GM21717 (cell line): Measurements from ENCODE around the gene COL6A2.

ENCODE experiments used
- ATAC-seq: cut with Tn5 transposase; IDR thresholded peaks from one replicate; pipeline ENCODE4 v1.9.1; 2021; ENCODE audit warnings: mild to moderate bottlenecking, moderate library complexity; ENCODE audit not compliant: unreplicated experiment

Gene COL6A2

DNA sequence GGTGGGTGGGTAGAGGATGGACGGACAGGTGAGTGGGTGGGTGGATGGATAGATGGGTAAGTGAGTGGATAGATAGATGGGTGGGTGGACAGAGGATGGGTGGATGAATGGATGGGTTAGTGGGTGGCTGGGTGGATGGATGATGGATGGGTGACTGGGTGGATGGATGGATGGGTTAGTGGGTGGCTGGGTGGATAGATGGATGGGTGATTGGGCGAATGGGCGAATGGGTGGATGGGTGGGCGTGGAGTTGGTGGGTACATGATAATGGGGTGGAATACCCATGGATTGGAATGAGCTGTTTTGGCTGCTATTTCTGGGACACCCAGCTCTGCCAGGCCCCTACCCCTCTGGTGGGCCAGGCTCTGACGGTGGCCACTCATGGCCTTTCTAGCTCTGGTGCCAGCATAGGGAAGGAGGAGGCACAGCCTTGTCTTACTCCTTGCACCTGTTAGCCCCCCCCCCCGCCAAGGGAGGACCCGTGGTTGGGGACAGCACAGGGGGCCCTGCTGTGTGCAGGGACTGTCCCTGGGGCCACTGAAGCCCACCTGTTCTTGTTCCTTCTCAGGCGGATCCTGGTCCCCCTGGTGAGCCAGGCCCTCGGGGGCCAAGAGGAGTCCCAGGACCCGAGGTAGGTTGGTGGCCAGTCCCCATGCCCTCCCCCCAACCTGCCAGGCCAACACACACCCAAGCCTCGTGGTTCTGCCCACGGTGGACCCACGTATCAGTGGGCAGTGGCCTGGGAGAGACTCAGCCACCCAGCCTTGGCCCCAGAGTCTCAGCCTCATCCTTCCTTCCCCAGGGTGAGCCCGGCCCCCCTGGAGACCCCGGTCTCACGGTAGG is 26.4 kb downstream of the COL6A2 start:
- no peak for ATAC-seq

DNA sequence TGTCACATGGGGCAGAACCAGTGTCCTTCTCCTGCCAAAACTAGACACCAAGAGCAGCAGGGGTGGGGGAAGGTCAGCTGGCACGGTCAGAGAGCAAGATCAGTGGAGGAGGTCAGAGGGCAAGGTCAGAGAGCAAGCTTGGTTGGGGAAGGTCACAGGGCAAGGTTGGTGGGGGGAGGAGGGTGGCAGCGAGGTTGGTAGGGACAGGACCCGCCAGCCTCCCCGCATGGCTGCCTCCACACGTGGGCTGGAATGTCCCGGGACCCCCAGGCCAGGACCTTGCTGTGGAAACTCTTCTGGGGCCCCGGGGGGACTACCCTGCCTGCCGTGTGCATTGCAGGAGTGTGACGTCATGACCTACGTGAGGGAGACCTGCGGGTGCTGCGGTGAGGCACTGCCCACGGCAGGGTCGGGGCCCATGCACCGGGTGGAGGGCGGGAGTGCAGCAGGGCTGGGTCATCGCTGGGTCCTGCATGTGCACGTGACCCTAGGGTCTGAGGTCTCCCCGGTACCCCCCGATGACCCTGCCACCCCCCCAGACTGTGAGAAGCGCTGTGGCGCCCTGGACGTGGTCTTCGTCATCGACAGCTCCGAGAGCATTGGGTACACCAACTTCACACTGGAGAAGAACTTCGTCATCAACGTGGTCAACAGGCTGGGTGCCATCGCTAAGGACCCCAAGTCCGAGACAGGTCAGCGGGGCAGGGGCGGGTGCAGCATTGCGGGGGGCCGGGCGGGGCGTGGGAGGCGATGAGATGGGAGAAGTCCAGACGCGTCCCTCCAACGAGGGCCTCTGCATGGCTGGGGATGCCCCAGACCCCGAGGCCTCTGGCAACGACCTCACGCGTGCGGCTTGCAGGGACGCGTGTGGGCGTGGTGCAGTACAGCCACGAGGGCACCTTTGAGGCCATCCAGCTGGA is 27.3 kb downstream of the COL6A2 start:
- no peak for ATAC-seq

DNA sequence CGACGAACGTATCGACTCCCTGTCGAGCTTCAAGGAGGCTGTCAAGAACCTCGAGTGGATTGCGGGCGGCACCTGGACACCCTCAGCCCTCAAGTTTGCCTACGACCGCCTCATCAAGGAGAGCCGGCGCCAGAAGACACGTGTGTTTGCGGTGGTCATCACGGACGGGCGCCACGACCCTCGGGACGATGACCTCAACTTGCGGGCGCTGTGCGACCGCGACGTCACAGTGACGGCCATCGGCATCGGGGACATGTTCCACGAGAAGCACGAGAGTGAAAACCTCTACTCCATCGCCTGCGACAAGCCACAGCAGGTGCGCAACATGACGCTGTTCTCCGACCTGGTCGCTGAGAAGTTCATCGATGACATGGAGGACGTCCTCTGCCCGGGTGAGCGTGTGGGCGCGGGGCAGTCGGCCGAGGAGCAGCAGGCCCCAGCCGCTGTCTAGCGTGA is 28.0 kb downstream of the COL6A2 start:
- no peak for ATAC-seq

DNA sequence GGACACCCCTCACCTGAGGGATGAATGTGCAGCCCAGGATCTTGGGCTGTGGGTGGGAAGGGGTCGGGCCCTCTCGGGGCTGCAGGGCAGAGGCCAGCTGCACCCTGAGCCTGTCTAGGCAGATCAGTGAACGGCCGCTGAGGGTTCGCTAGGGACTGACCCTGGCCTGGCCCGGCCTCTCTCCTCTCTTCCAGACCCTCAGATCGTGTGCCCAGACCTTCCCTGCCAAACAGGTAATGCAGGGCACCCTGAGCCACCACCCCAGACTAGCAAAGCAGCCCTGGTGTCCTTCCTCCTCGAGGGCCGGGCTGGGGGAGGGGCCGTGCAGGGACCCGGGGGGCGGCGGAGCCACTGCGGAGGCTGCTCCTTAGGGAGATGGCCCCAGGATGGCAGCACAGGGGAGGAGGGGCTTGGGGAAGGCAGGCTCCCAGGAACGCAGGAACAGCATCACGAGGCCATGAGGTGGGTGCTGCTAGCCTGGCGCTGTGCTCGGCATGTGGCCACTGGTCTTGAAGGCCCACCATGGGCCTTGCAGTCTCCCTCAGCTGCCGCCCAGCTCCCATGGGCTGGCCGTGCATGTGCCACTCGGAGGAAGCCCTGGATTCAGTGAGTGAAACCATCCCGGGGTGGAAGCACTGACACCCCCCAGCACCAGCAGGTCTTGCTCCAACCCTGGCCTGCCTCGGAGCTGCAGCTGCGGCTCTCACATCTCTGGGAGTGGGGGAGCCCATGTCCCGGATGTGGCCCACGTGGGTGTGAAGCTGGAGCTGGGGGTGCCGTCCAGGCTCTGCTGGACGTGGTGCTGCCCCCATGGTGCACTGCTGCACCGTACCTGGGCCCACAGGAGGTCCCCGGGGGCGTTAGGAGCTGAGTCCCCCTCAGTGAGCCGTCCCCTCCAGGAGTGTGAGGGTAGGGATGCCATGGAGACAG is 28.7 kb downstream of the COL6A2 start:
- no peak for ATAC-seq

DNA sequence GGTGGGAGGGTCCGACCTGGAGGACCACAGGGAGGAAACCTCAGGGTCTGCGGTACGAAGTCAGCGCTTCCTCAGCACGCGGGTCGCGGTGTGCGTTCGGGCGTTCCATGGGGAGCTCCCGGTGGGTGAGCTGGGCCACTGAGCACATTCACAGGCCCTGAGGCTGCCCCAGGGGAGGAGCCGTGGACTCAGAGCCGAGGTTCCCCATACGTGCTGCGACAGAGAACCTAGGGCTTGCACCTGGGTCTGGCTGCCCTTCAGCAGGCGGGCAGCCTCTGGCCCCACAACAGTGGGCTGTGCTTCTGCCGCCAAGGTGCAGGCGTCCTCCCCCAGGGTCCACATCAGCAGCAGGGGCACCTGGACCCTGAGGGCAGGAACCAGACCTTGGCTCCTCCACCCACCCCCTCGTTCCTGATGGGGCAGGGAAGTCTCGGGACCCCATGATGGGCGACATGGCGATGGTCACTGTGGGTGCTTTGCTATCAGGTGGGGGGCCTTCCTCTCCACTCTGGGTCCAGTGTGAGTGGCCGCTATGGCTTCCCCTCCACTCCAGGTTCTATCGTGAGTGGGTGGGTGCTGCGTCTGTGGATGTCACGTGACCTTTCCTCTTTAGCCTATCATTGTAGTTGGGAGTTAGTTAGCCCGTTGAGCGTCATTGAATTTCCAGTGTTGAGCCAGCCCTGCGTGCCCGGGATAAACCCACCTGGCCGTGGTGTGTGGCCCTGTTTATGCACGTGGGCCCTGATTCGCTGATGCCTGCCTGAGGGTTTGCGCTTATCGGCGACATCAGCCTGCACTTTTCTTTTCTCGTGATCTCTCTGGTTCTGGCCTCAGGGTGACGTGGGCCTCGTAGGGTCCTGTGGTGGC is 29.6 kb downstream of the COL6A2 start:
- ATAC-seq, result no peak

DNA sequence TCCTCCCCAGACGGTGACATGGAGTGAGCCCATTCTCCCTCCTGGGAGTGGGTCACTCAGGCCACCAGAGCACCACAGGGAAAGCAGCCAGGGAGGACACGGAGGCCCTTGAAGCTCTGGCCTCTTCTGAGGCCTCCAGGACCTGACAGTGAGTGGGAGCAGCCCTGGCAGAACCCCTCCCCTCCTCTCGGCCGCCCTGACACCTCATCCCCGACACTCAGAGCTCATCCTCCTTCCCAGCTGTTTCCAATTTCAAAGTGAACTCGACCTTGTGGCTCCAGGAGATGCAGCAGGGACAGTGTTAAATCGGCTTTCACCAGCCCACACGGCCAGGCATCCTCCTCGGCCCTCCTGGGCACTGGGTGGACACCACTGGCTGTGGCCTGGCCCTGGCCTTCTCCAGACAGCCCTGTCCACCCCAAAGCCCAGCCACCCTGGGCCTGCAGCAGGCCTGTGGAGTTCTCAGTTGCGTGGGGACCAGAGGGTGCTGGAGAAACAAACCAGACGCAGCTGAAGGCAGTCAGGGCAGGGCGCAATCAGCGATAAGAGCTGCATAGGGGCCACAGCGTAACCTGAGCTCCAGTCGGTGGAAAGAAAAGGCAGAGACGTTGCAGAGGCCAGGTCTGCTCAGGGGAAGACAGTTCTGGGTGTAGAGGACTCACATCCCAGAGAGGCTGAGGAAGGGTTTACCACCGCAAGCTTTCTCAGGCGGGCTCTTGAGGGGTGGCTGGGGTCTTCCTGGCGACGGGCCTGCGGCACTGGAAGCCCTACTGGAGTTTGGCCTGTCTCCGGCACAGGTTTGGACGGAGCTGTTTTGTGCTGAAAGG is 30.4 kb downstream of the COL6A2 start:
- ATAC-seq, result no peak

DNA sequence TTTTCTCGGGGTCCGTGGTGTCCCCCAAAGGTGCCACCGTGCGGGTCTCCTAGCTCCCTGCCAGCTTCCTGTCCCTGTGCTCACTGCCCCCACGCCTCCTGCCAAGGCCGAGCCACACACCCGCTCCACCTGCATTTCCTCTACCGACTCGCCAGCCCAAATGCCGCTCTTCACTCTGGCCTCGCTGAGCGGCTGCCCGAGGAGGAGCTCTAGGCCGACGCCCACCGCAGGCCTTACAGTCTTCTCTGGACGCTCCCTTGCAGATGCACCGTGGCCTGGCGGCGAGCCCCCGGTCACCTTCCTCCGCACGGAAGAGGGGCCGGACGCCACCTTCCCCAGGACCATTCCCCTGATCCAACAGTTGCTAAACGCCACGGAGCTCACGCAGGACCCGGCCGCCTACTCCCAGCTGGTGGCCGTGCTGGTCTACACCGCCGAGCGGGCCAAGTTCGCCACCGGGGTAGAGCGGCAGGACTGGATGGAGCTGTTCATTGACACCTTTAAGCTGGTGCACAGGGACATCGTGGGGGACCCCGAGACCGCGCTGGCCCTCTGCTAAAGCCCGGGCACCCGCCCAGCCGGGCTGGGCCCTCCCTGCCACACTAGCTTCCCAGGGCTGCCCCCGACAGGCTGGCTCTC is 31.1 kb downstream of the COL6A2 start:
- ATAC-seq, result no peak

DNA sequence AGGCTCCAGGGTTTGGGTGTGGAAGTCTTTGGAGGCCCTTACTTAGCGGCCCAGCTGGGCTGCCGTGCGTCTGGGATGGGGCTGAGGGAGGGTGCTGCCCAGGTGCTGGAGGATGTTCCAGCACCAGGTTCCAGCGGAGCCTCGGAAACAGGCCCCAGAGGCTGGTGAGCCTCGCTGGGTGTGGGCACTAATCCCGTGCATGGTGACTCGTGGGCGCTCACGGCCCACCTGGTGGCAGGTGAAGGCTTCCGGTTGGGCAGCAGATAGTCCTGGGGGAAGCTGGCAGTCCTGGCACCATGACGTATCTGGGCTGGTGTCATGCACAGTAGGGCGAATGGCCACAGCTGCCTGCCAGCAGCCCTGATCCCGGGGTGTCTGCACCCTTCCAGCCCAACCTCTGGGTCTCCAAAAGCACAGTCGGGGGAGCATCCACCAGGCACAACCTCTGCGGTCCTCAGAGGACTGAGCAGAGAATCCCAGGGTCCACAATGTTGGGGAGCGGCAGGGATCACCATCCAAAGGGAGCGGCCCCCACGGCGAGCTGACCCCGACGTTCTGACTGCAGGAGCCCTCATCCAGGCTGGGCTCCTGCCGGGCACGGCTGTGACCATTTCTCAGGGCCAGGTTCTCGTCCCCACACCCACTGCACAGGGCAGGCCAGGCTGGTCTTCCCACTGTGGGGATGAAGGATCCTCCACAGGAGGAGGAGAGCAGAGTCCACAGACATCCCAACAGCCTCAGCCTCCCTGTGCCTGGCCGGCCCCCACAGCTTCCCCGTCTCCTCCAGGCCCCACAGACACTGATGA is 32.1 kb downstream of the COL6A2 start:
- ATAC-seq, result no peak

DNA sequence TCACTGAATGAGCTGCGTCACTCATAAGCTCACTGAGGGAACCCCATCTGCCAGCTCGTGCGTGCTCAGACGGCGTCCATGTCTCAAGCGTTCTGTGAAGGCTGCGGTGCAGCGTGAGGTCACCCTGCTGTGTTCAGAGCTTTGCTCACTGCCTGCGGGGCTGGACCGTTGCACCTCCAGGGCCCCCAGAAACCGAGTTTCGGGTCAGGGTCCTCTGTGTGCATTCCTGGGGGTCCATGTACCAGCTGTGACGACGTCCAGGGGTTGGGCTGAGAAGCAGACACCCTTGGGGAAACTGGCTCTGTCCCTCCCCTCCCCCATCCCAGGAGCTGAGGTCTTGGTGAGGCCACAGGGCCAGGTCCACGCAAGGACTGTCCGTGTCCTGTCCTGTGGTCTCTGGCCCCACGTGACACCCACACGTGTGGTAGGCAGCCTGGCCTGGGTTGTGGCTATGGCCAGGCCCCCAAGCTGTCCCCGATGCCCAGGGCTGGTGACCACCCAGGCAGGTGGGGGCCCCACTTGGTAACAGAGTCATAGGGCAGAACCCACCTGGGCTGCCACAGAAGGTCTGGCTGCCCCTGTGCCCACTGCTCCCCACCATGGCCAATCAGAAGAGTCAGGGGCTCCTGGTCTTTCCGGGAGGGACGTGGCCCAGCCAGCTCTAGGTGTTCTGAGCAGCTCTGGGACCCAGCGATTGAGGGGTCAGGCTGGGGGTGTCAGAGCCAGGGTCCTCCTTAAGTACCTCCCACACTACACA is 33.1 kb downstream of the COL6A2 start:
- ATAC-seq, result no peak

DNA sequence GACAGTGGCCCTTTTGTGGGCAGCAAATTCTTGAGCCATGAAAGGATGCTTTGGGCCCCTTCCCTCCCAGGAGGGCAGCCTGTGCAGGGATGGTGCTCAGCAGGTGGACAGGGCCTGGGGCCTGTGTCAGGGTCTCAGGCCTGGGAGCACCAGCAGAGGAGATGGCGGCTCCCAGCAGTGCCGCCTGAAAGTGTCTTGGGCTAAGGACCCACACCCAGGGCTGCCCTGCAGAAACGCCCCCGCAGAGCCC is 33.6 kb downstream of the COL6A2 start:
- no peak for ATAC-seq

DNA sequence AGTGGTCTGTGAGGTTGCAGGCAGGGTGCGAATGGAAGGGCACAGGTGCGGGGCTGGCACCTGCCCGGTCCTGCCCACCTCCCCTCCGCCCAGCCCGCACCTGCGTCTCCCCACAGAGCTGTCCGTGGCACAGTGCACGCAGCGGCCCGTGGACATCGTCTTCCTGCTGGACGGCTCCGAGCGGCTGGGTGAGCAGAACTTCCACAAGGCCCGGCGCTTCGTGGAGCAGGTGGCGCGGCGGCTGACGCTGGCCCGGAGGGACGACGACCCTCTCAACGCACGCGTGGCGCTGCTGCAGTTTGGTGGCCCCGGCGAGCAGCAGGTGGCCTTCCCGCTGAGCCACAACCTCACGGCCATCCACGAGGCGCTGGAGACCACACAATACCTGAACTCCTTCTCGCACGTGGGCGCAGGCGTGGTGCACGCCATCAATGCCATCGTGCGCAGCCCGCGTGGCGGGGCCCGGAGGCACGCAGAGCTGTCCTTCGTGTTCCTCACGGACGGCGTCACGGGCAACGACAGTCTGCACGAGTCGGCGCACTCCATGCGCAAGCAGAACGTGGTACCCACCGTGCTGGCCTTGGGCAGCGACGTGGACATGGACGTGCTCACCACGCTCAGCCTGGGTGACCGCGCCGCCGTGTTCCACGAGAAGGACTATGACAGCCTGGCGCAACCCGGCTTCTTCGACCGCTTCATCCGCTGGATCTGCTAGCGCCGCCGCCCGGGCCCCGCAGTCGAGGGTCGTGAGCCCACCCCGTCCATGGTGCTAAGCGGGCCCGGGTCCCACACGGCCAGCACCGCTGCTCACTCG is 34.1 kb downstream of the COL6A2 start:
- ATAC-seq, result no peak

DNA sequence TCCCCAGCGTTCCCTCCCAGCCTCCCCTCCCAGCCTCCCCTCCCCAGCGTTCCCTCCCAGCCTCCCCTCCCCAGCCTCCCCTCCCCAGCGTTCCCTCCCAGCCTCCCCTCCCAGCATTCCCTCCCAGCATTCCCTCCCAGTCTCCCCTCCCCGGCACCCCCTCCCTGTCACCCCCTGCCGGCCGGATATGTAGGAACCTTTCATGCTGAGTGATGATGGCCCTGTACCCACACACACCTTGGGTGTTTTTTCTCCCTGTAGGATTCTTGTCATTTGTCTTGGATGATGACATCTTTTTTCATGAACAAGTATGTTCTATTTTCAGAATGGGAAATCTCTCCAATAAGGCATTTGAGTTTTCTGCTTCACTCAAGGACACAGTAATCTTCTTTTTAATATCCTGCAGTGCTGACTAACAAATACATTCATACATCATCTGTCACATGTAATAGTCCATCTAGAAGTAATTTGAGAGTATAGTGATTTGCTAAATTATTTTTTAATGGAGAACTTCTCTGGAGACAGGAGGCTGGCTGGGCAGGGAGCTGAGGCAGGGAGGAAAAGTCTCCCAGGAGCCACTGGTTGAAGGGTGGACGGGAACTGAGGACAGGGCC is 38.0 kb downstream of the COL6A2 start:
- ATAC-seq, result no peak

DNA sequence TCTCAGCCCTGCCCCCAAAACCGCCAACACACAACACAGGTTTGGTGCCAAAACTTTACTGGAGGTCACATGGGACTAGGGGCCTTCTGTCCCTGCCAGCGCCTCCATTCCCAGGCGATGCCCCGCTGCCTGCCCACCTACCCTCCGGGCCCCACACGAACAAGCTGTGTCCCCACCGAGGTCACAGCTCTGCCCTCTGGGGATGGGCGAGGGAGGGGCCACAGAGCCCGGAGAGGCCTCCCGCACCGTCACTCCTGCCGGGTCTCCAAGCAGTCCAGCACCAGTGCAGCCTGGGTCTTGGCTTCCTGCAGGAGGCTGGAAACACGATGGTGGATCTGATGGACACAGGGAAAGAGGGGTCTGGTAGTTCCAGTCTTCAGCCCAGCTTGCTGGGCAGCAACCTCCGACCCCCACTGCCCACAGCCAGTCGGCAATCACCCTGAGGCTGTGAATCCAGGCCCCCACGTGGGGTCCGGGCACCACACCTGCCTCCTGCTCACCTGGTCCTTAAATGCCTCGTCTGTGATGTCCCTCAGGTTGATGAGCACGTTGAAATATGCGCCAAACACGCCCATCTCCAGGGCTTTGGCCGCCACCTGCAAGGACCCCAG is 38.9 kb downstream of the COL6A2 start:
- ATAC-seq, result no peak

DNA sequence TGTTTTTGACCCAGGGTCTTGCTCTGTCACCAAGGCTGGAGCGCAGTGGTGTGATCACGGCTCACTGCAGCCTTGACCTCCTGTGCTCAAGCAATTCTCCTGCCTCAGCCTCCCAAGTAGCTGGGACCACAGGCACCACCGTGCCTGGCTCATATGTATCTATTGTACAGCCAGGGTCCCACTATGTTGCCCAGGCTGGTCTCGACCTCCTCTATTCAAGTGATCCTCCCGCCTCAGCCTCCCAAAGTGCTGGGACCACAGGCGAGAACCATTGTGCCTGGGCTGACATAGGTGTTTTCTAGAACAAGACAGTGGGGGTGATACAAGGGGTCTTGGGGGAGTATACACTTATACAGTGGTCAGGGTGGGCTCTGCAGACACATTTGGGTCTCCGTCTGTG is 40.0 kb downstream of the COL6A2 start:
- no peak for ATAC-seq

DNA sequence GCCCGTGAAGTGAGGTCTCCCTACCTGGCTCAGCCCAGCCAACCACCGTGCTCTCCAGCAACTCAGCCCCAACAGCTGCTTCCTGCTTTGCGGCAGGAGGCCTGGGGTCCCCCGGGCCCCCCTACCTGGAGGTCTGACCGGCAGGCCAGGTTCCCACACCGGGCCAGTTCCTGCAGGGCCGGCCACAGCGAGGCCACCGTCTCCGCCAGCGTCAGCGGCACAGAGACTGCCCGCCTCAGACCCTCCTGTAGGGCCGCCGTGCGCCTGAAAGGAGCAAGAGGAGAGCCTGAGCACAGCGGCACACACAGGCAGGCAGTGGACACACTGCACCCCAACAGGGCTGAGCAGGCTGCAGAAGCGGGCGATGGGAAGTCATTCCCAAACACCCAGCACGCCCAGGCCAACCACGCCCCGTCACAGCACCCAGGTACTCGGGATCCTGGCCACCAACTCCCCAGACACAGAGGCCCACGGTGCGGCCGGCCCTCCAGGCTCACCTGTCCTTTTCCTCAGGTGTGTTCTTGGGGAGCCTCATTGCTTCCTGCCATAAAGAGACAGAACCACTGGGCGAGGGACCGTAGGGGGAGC is 40.6 kb downstream of the COL6A2 start:
- ATAC-seq, result no peak
